Measurements from ENCODE around the gene ZNF384. TPM values are rescaled to one million over a fixed set of nuclear protein-coding genes. Genes with fewer than 3 reads are reported as not detected.

Gene ZNF384
- total RNA-seq, 1 donor = 29.5 TPM

DNA sequence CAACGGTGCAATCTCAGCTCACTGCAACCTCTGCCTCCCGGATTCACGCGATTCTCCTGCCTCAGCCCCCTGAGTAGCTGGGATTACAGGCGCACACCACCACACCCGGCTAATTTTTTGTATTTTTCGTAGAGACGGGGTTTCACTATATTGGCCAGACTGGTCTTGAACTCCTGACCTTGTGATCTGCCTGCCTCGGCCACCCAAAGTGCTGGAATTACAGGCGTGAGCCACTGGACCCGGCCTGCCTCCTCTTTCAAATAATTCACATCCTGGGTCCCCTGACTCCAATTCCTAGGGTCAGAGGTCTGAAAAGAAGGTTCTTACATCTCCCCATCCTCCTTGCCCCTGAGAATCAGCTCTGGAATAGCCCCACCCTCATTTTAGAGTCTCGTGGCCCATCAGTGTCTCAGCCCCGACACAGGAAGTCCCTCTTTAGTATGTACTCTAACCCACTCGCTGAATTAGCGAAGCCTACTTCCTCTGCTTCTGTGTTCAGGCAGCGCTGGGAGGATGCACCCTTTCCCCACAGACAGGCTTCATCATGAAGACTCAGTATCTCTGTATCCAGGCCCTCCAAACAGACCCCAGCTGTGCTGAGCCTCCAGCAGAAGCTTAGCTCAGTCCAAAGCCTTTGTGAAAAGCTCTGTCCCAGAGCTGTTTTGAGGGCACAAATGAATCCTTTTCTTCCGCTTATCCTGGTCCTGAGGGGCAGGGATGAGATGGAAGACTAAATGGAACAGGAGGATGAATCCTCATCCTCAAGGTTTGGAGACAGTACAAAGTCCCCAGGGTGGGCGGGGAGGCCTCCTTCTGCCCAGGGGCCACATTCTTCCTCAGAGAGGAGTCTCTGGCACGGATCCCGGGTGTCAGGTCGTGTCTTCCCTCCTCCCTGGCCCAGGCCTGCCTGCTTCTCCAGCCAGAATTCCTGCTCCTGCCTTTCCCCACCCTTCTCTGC, 56.9 kb downstream of the ZNF384 start:
- no peak for DNase-seq (ENCODE audit: low read depth)
- no peak for TF ChIP-seq CTCF (IDR thresholded peaks at IDR 0.05; ENCODE audit: insufficient read depth, low read length)
- no peak overlapping the region for H3K4me3 ChIP-seq (ENCODE audit: low read depth, low read length)

DNA sequence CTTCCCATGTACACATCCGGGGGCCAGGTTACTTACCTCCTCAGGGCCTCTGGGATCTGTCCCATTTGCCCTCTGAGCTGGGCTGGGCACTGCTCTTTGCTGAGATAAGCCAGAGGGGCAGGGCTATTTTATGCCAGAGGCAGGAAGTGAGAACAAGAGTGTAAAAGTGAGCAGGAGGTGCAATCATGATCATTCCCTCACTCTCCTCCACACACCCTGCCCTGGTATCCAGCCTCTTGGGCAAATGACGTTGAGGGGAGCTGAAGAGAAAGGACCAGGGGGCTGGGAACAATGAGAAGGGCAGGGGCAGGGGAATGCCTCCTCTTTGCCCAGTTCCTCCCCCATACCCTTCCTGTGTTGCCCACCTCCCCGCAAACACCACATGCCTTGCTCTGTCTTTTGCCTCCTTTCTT, 57.6 kb downstream of the ZNF384 start:
- no peak for TF ChIP-seq CTCF (IDR thresholded peaks at IDR 0.05; ENCODE audit: insufficient read depth, low read length)
- no peak for DNase-seq (ENCODE audit: low read depth)
- no peak overlapping the region for H3K4me3 ChIP-seq (ENCODE audit: low read depth, low read length)

GRCh38 chr12:6630736-6631135, 58.4 kb downstream of the ZNF384 start:
- no peak for TF ChIP-seq CTCF (IDR thresholded peaks at IDR 0.05; ENCODE audit: insufficient read depth, low read length)
- no peak overlapping the region for H3K4me3 ChIP-seq (ENCODE audit: low read depth, low read length)
- DNase-seq (ENCODE audit: low read depth) = no peak

- no peak overlapping the region for H3K4me3 ChIP-seq (ENCODE audit: low read depth, low read length)
- no peak for TF ChIP-seq CTCF (IDR thresholded peaks at IDR 0.05; ENCODE audit: insufficient read depth, low read length)
- DNase-seq (ENCODE audit: low read depth) = no peak
These were observed 61.6 kb downstream of the ZNF384 start for GRCh38 chr12:6627616-6628015.

- no peak overlapping the region for H3K4me3 ChIP-seq (ENCODE audit: low read depth, low read length)
- TF ChIP-seq CTCF (IDR thresholded peaks at IDR 0.05; ENCODE audit: insufficient read depth, low read length) = no peak
- DNase-seq (ENCODE audit: low read depth) = no peak
These were observed 62.4 kb downstream of the ZNF384 start for GRCh38 chr12:6626654-6627283.

GRCh38 chr12:6620885-6621274, 68.3 kb downstream of the ZNF384 start:
- no peak for TF ChIP-seq CTCF (IDR thresholded peaks at IDR 0.05; ENCODE audit: insufficient read depth, low read length)
- H3K4me3 ChIP-seq (ENCODE audit: low read depth, low read length) = no peak overlapping the region
- DNase-seq (ENCODE audit: low read depth) = no peak

Measured in fibroblast of the aortic adventitia (primary cell).